IMR-90 (cell line): ENCODE measurements around the gene C2orf69. TPM values are rescaled to one million over a fixed set of nuclear protein-coding genes. Genes with fewer than 3 reads are reported as not detected.

Experiments used
- ATAC-seq: fragments of 200-7000 bp; cut with Tn5 transposase; 2 replicates; pipeline ENCODE4 v1.9.1; 2020; ENCODE audit warnings: low read depth, mild to moderate bottlenecking, moderate library complexity
- BruUV-seq: library from RNA; stranded (reverse); fragments of 400-500 nt; replicated peaks from 2 replicates; lab custom pipeline; 2021; lab: Mats Ljungman, UMichigan
- CTCF ChIA-PET: fragments of 300-600 bp; formaldehyde crosslinking; extraction: SDS; loops from one replicate; lab custom pipeline; 2021; ENCODE audit warnings: antibody characterized with exemption; lab: Yijun Ruan, JAX
- POLR2A ChIA-PET: fragments of 300-600 bp; sonication (Branson Sonifier 250); formaldehyde crosslinking; loops from one replicate; lab custom pipeline; 2022; ENCODE audit warnings: antibody characterized with exemption; ENCODE audit not compliant: unreplicated experiment; lab: Charles Lee
- DNase-seq: peaks from one replicate; pipeline ENCODE4 v3.0.0; 2013
- H2AFZ ChIP-seq: replicated peaks from 2 replicates; pipeline ENCODE3; 2013; ENCODE audit warnings: low read length, mild to moderate bottlenecking; ENCODE audit not compliant: poor library complexity
- H2AK5ac ChIP-seq: 2 replicates; pipeline ENCODE4 v1.6.1; 2013; ENCODE audit warnings: low read depth, low read length, inconsistent platforms
- H2AK9ac ChIP-seq: replicated peaks from 2 replicates; pipeline ENCODE3; 2013; ENCODE audit warnings: mild to moderate bottlenecking, low read depth, low read length, moderate library complexity; ENCODE audit not compliant: poor library complexity
- H2BK120ac ChIP-seq: 2 replicates; pipeline ENCODE4 v1.6.1; 2013; ENCODE audit warnings: low read depth, low read length, inconsistent platforms
- H2BK15ac ChIP-seq: 3 replicates; pipeline ENCODE4 v1.6.1; 2013; ENCODE audit warnings: low read depth, low read length, inconsistent platforms
- H2BK20ac ChIP-seq: 2 replicates; pipeline ENCODE4 v1.6.1; 2013; ENCODE audit warnings: low read depth, mild to moderate bottlenecking, inconsistent platforms, low read length, moderate library complexity
- H2BK5ac ChIP-seq: 2 replicates; pipeline ENCODE4 v1.6.1; 2013; ENCODE audit warnings: mild to moderate bottlenecking, low read depth, low read length, inconsistent platforms; ENCODE audit not compliant: poor library complexity, severe bottlenecking
- H3K14ac ChIP-seq: replicated peaks from 2 replicates; pipeline ENCODE4 v1.6.1; 2013; ENCODE audit warnings: low read depth, low read length, inconsistent platforms
- H3K18ac ChIP-seq: 2 replicates; pipeline ENCODE4 v1.6.1; 2013; ENCODE audit warnings: low read depth, low read length, control low read depth
- H3K23ac ChIP-seq: 2 replicates; pipeline ENCODE4 v1.6.1; 2013; ENCODE audit warnings: low read depth, low read length, inconsistent platforms
- H3K27ac ChIP-seq: 2 replicates; pipeline ENCODE4 v1.5.1; 2013; ENCODE audit warnings: mild to moderate bottlenecking, control low read depth, low read length; ENCODE audit not compliant: insufficient read depth
- H3K27me3 ChIP-seq: 2 replicates; pipeline ENCODE4 v1.6.1; 2013; ENCODE audit warnings: low read length; ENCODE audit not compliant: control insufficient read depth, insufficient read depth
- H3K36me3 ChIP-seq: 2 replicates; pipeline ENCODE4 v1.6.1; 2013; ENCODE audit warnings: low read length, mixed read lengths; ENCODE audit not compliant: control insufficient read depth, insufficient read depth
- H3K4ac ChIP-seq: 2 replicates; pipeline ENCODE4 v1.6.1; 2013; ENCODE audit warnings: low read depth, low read length, inconsistent platforms
- H3K4me1 ChIP-seq: 2 replicates; pipeline ENCODE4 v1.6.1; 2013; ENCODE audit warnings: low read length, mixed read lengths; ENCODE audit not compliant: control insufficient read depth, insufficient read depth
- H3K4me2 ChIP-seq: 2 replicates; pipeline ENCODE4 v1.6.1; 2013; ENCODE audit warnings: low read depth, mild to moderate bottlenecking, control low read depth, low read length, moderate library complexity
- H3K4me3 ChIP-seq: 2 replicates; pipeline ENCODE4 v1.5.1; 2013; ENCODE audit warnings: low read depth, mild to moderate bottlenecking, control low read depth, low read length, moderate library complexity; ENCODE audit not compliant: insufficient read depth
- H3K56ac ChIP-seq: 2 replicates; pipeline ENCODE4 v1.6.1; 2013; ENCODE audit warnings: low read length, inconsistent platforms; ENCODE audit not compliant: insufficient read depth; ENCODE audit errors: extremely low read depth
- H3K79me1 ChIP-seq, 2 experiments: 2 replicates each; pipeline ENCODE4 v1.6.1; 2013; ENCODE audit warnings: low read length in 2 of 2, inconsistent platforms in 1 of 2, low read depth in 1 of 2
- H3K9ac ChIP-seq: 2 replicates; pipeline ENCODE4 v1.6.1; 2013; ENCODE audit warnings: low read depth, low read length, control low read depth
- H3K9me1 ChIP-seq: 2 replicates; pipeline ENCODE4 v1.6.1; 2013; ENCODE audit warnings: low read length, inconsistent platforms; ENCODE audit not compliant: insufficient read depth
- H3K9me3 ChIP-seq: 2 replicates; pipeline ENCODE4 v1.6.1; 2013; ENCODE audit warnings: low read length; ENCODE audit not compliant: control insufficient read depth, insufficient read depth
- H4K20me1 ChIP-seq: 2 replicates; pipeline ENCODE4 v1.6.1; 2013; ENCODE audit warnings: low read length, inconsistent platforms; ENCODE audit not compliant: insufficient read depth
- H4K5ac ChIP-seq: 2 replicates; pipeline ENCODE4 v1.6.1; 2013; ENCODE audit warnings: mild to moderate bottlenecking, low read depth, low read length, control low read depth
- H4K8ac ChIP-seq, 2 experiments: 2 replicates each; pipeline ENCODE4 v1.6.1; 2013; ENCODE audit warnings: low read depth in 2 of 2, low read length in 2 of 2, control low read depth in 1 of 2, inconsistent platforms in 1 of 2
- H4K91ac ChIP-seq: 2 replicates; pipeline ENCODE4 v1.6.1; 2013; ENCODE audit warnings: low read depth, low read length, inconsistent platforms; ENCODE audit not compliant: insufficient read depth
- CEBPB ChIP-seq: IDR thresholded peaks from 2 replicates; pipeline ENCODE4 v1.6.1; 2012; ENCODE audit warnings: low read depth, low read length, improper control_type of control experiment
- ELK1 ChIP-seq: fragments of 150-350 bp; IDR thresholded peaks from 2 replicates; pipeline ENCODE4 v1.6.1; 2016; ENCODE audit warnings: low read depth, mild to moderate bottlenecking, low read length, moderate library complexity, borderline replicate concordance
- MAFK ChIP-seq: IDR thresholded peaks from 2 replicates; pipeline ENCODE4 v1.6.1; 2012; ENCODE audit warnings: low read depth, low read length, improper control_type of control experiment
- MAZ ChIP-seq: IDR thresholded peaks from 2 replicates; pipeline ENCODE4 v1.6.1; 2012; ENCODE audit warnings: low read depth, mild to moderate bottlenecking, low read length, improper control_type of control experiment, moderate library complexity, borderline replicate concordance
- NFE2L2 ChIP-seq: fragments of 150-350 bp; IDR thresholded peaks from 2 replicates; pipeline ENCODE4 v1.6.1; 2016; ENCODE audit warnings: low read depth, mild to moderate bottlenecking, low read length
- RCOR1 ChIP-seq: IDR thresholded peaks from 2 replicates; pipeline ENCODE4 v1.6.1; 2012; ENCODE audit warnings: mild to moderate bottlenecking, low read length, improper control_type of control experiment; ENCODE audit not compliant: insufficient replicate concordance
- WGBS, 2 experiments: methylation state at CpG; one replicate each; pipeline versions ENCODE4 v1.1.5 to v1.1.7; 2013; ENCODE audit warnings: missing lambda C conversion rate in 2 of 2; ENCODE audit not compliant: insufficient read length in 1 of 2; ENCODE audit errors: extremely low coverage in 2 of 2; 5-methylcytosine and 5-hydroxymethylcytosine counted together
- dilution Hi-C: fragments of 300-500 bp; cut with HindIII; formaldehyde crosslinking; loops from one replicate; pipeline ENCODE4 v1.14.3; 2018; ENCODE audit warnings: low sequenced_read_pairs; ENCODE audit not compliant: unreplicated experiment
- in situ Hi-C: fragments of 300-500 bp; cut with MboI; formaldehyde crosslinking; loops from 3 replicates; pipeline ENCODE4 v1.14.3; 2019; ENCODE audit warnings: low sequenced_read_pairs, inconsistent platforms, mixed read lengths
- intact Hi-C: fragments of 100-400 bp; cut with micrococcal nuclease; formaldehyde crosslinking; loops from 2 replicates; pipeline ENCODE4 v1.10.0; 2022
- polyA plus RNA-seq, 3 experiments: library from polyadenylated mRNA; depleted of rRNA; stranded (reverse); fragments of >200 nt; gene quantifications; 2 replicates each; pipeline ENCODE4 v1.2.3, GENCODE V29; 2012; ENCODE audit warnings: low replicate concordance in 1 of 3
- total RNA-seq: library from RNA; depleted of rRNA; stranded (reverse); fragments of >200 nt; gene quantifications from 2 replicates; pipeline ENCODE4 v1.2.3, GENCODE V29; 2012

The C2orf69 gene
- total and polyA plus RNA-seq, 2 of the 4 experiments (the other 2 are of a cell fraction), result 3.1 to 4.7 TPM

- H2AK5ac ChIP-seq, result no peak overlapping the region
- H3K9me1 ChIP-seq, result peaks cover 9% of the 10 kb centered on the region; the same call in 1 of the 2 replicates
- no peaks in the 10 kb centered on the region for H3K9me3 ChIP-seq
- no peak overlapping the region for H2BK15ac ChIP-seq
- POLR2A ChIA-PET, result no interaction called here
- intact Hi-C loops, result no loop called here
- H2BK5ac ChIP-seq, result no peak overlapping the region
- DNase-seq (no peak), ATAC-seq (peak; percentile 17; the same call in 1 of the 2 replicates)
- H3K27me3 ChIP-seq, result no peaks in the 10 kb centered on the region
- H3K36me3 ChIP-seq, result peaks cover 11% of the 10 kb centered on the region
- H4K8ac ChIP-seq, result no peak overlapping the region
- no peak overlapping the region for H3K27ac ChIP-seq
- H3K4me1 ChIP-seq, result 0 out of 2 replicates have a peak, but pooled peaks cover 4% of the 10 kb centered on the region
- peaks cover 3% of the 10 kb centered on the region; the same call in 1 of the 2 replicates for H4K20me1 ChIP-seq
- no CpG with 5 or more reads among the region's 2 CpGs for WGBS, 2 experiments
- H2BK20ac ChIP-seq, result no peak overlapping the region
- no peak overlapping the region for H4K91ac ChIP-seq
- no peak overlapping the region for H3K23ac ChIP-seq
- H3K4me3 ChIP-seq, result no peak overlapping the region
- H2AK9ac ChIP-seq, result peak overlapping the region; percentile 19
- no TSS peak for BruUV-seq
- no peak overlapping the region for H4K5ac ChIP-seq
- H3K79me1 ChIP-seq, result peaks cover 12 to 40% of the 10 kb centered on the region in 2 experiments; a peak in 3 of 4 replicates
- no peak overlapping the region for H3K14ac ChIP-seq
- CTCF ChIA-PET, result no interaction called here
- H3K18ac ChIP-seq, result no peak overlapping the region
- no peak overlapping the region for H2AFZ ChIP-seq
- H3K4me2 ChIP-seq, result no peak overlapping the region
- TF ChIP-seq MAFK, result no peak
- TF ChIP-seq ELK1, result no peak
- no peak for TF ChIP-seq MAZ
- TF ChIP-seq RCOR1, result no peak
- no peak for TF ChIP-seq NFE2L2
- no peak for TF ChIP-seq CEBPB
- H2BK120ac ChIP-seq, result no peak overlapping the region
- dilution Hi-C loops, result no loop called here
- in situ Hi-C loops, result no loop called here
- H3K4ac ChIP-seq, result no peak overlapping the region
- no peak overlapping the region for H3K9ac ChIP-seq
- no peak overlapping the region for H3K56ac ChIP-seq
Observed at GRCh38 chr2:199923924-199924323, 12.8 kb downstream of the C2orf69 start.
